Stimulated activated naive CD8-positive, alpha-beta T cell treated with anti-CD3 and anti-CD28 coated beads, Interleukin-15, Interleukin-2, amounts not matched to agents 100 ng/mL and 50 ng/mL, for 24 hours (primary cell): ENCODE results near the gene IPO13.

Experiments
- H3K27ac Mint-ChIP-seq: one replicate; pipeline ENCODE4 v1.8.0; 2021; ENCODE audit warnings: mild to moderate bottlenecking, mixed read lengths
- H3K27me3 Mint-ChIP-seq: one replicate; pipeline ENCODE4 v1.8.0; 2021; ENCODE audit warnings: mixed read lengths
- H3K36me3 Mint-ChIP-seq: one replicate; pipeline ENCODE4 v1.8.0; 2021; ENCODE audit warnings: low read depth, mixed read lengths
- H3K4me1 Mint-ChIP-seq: one replicate; pipeline ENCODE4 v1.8.0; 2021; ENCODE audit warnings: low read depth, mixed read lengths
- H3K4me3 Mint-ChIP-seq: one replicate; pipeline ENCODE4 v1.8.0; 2021; ENCODE audit warnings: mild to moderate bottlenecking, mixed read lengths
- H3K9me3 Mint-ChIP-seq: one replicate; pipeline ENCODE4 v1.8.0; 2021; ENCODE audit warnings: mixed read lengths

The IPO13 gene

GRCh38 chr1:43956234-43956633 lies 9.5 kb downstream of the IPO13 start:
- H3K4me3 Mint-ChIP-seq: no peak overlapping the region
- no peak overlapping the region for H3K27ac Mint-ChIP-seq
- H3K36me3 Mint-ChIP-seq: peaks cover 17% of the 10 kb centered on the region
- H3K9me3 Mint-ChIP-seq: no peaks in the 10 kb centered on the region
- no peaks in the 10 kb centered on the region for H3K4me1 Mint-ChIP-seq
- H3K27me3 Mint-ChIP-seq: no peaks in the 10 kb centered on the region

GRCh38 chr1:43957407-43958040 lies 10.8 kb downstream of the IPO13 start:
- Mint-ChIP-seq H3K4me1 (no peaks in the 10 kb centered on the region), H3K27ac (no peak overlapping the region), H3K27me3 (no peaks in the 10 kb centered on the region), H3K36me3 (peaks cover 23% of the 10 kb centered on the region), H3K4me3 (no peak overlapping the region), H3K9me3 (no peaks in the 10 kb centered on the region)

- no peak overlapping the region for H3K4me3 Mint-ChIP-seq
- no peaks in the 10 kb centered on the region for H3K4me1 Mint-ChIP-seq
- H3K9me3 Mint-ChIP-seq: no peaks in the 10 kb centered on the region
- no peaks in the 10 kb centered on the region for H3K27me3 Mint-ChIP-seq
- peaks cover 27% of the 10 kb centered on the region for H3K36me3 Mint-ChIP-seq
- no peak overlapping the region for H3K27ac Mint-ChIP-seq
These were observed 11.9 kb downstream of the IPO13 start for GRCh38 chr1:43958351-43959255.

GRCh38 chr1:43960798-43961197 lies 14.0 kb downstream of the IPO13 start:
- Mint-ChIP-seq H3K9me3 (no peaks in the 10 kb centered on the region), H3K4me3 (no peak overlapping the region), H3K27ac (no peak overlapping the region), H3K27me3 (no peaks in the 10 kb centered on the region), H3K4me1 (no peaks in the 10 kb centered on the region), H3K36me3 (peaks cover 23% of the 10 kb centered on the region)

- Mint-ChIP-seq H3K9me3 (no peaks in the 10 kb centered on the region), H3K4me1 (no peaks in the 10 kb centered on the region), H3K36me3 (peaks cover 20% of the 10 kb centered on the region), H3K4me3 (no peak overlapping the region), H3K27me3 (no peaks in the 10 kb centered on the region), H3K27ac (no peak overlapping the region)
These were observed 14.9 kb downstream of the IPO13 start for GRCh38 chr1:43961692-43962091.

GRCh38 chr1:43962324-43962723 lies 15.6 kb downstream of the IPO13 start:
- no peaks in the 10 kb centered on the region for H3K4me1 Mint-ChIP-seq
- H3K36me3 Mint-ChIP-seq: peaks cover 14% of the 10 kb centered on the region
- no peaks in the 10 kb centered on the region for H3K27me3 Mint-ChIP-seq
- no peak overlapping the region for H3K4me3 Mint-ChIP-seq
- no peaks in the 10 kb centered on the region for H3K9me3 Mint-ChIP-seq
- no peak overlapping the region for H3K27ac Mint-ChIP-seq

- H3K4me1 Mint-ChIP-seq: no peaks in the 10 kb centered on the region
- H3K9me3 Mint-ChIP-seq: no peaks in the 10 kb centered on the region
- H3K27ac Mint-ChIP-seq: no peak overlapping the region
- H3K36me3 Mint-ChIP-seq: peaks cover 14% of the 10 kb centered on the region
- H3K27me3 Mint-ChIP-seq: no peaks in the 10 kb centered on the region
- H3K4me3 Mint-ChIP-seq: no peak overlapping the region
These were observed 16.3 kb downstream of the IPO13 start for GRCh38 chr1:43963006-43963405.

- Mint-ChIP-seq H3K27me3 (no peaks in the 10 kb centered on the region), H3K4me3 (no peak overlapping the region), H3K4me1 (no peaks in the 10 kb centered on the region), H3K9me3 (no peaks in the 10 kb centered on the region), H3K36me3 (peaks cover 16% of the 10 kb centered on the region), H3K27ac (no peak overlapping the region)
These were observed 17.1 kb downstream of the IPO13 start for GRCh38 chr1:43963890-43964289.

- Mint-ChIP-seq H3K4me3 (no peak overlapping the region), H3K36me3 (peaks cover 16% of the 10 kb centered on the region), H3K27me3 (no peaks in the 10 kb centered on the region), H3K4me1 (peaks cover 6% of the 10 kb centered on the region), H3K27ac (no peak overlapping the region), H3K9me3 (no peaks in the 10 kb centered on the region)
These were observed 18.6 kb downstream of the IPO13 start for GRCh38 chr1:43965316-43965715.

- H3K4me3 Mint-ChIP-seq: no peak overlapping the region
- H3K9me3 Mint-ChIP-seq: no peaks in the 10 kb centered on the region
- H3K36me3 Mint-ChIP-seq: peaks cover 12% of the 10 kb centered on the region
- no peaks in the 10 kb centered on the region for H3K27me3 Mint-ChIP-seq
- peaks cover 20% of the 10 kb centered on the region for H3K4me1 Mint-ChIP-seq
- H3K27ac Mint-ChIP-seq: no peak overlapping the region
These were observed 21.7 kb downstream of the IPO13 start for GRCh38 chr1:43968348-43968948.

- Mint-ChIP-seq H3K4me3 (peak overlapping the region; percentile 94), H3K27me3 (no peaks in the 10 kb centered on the region), H3K27ac (no peak overlapping the region), H3K9me3 (no peaks in the 10 kb centered on the region), H3K36me3 (peaks cover 17% of the 10 kb centered on the region), H3K4me1 (peaks cover 29% of the 10 kb centered on the region)
These were observed 22.6 kb downstream of the IPO13 start for GRCh38 chr1:43969416-43969745.

GRCh38 chr1:43969746-43970466 lies 23.2 kb downstream of the IPO13 start, which contains the start of gene DPH2:
Gene DPH2 (plus strand): TSS chr1:43970010. CDS start chr1:43970176, 166 bp downstream.
- Mint-ChIP-seq H3K4me1 (peaks cover 29% of the 10 kb centered on the region), H3K27ac (peak within 1 kb of the TSS; percentile 90), H3K36me3 (peaks cover 17% of the 10 kb centered on the region), H3K9me3 (no peaks in the 10 kb centered on the region), H3K27me3 (no peaks in the 10 kb centered on the region), H3K4me3 (peak within 1 kb of the TSS; percentile 94)

GRCh38 chr1:43970502-43970901 lies 23.8 kb downstream of the IPO13 start:
- peak overlapping the region; percentile 94 for H3K4me3 Mint-ChIP-seq

GRCh38 chr1:43970911-43971310 lies 24.2 kb downstream of the IPO13 start:
- Mint-ChIP-seq H3K4me3 (peak overlapping the region; percentile 94), H3K4me1 (peaks cover 32% of the 10 kb centered on the region), H3K9me3 (no peaks in the 10 kb centered on the region), H3K36me3 (peaks cover 17% of the 10 kb centered on the region), H3K27ac (peak overlapping the region; percentile 90), H3K27me3 (no peaks in the 10 kb centered on the region)

More at GRCh38 chr1:43970502-43970901, 23.8 kb downstream of the IPO13 start:
- H3K27me3 Mint-ChIP-seq: no peaks in the 10 kb centered on the region
- H3K27ac Mint-ChIP-seq: peak overlapping the region; percentile 90
- no peaks in the 10 kb centered on the region for H3K9me3 Mint-ChIP-seq
- peaks cover 29% of the 10 kb centered on the region for H3K4me1 Mint-ChIP-seq
- peaks cover 17% of the 10 kb centered on the region for H3K36me3 Mint-ChIP-seq
